K562 (cell line): ENCODE results near the gene ZNF239. TPM values are rescaled to one million over a fixed set of nuclear protein-coding genes. Genes with fewer than 3 reads are reported as not detected.
A peak's percentile ranks its signal among the peaks of the same experiment; 100 is the strongest.

Experiments used
- ATF4 ChIP-seq: fragments of 450-650 bp; formaldehyde crosslinking; IDR thresholded peaks from 2 replicates; pipeline ENCODE4 v1.4.0; 2022; ENCODE audit warnings: mild to moderate bottlenecking, moderate library complexity
- EGR1 ChIP-seq: fragments of 450-650 bp; conservative IDR thresholded peaks from 2 replicates; pipeline ENCODE4 v1.6.1; 2017; ENCODE audit warnings: mild to moderate bottlenecking
- EP300 ChIP-seq: IDR thresholded peaks from 2 replicates; pipeline ENCODE4 v1.6.1; 2012; ENCODE audit warnings: low read length, improper control_type of control experiment
- MED1 ChIP-seq: sonication (generic); formaldehyde crosslinking; IDR thresholded peaks from 2 replicates; pipeline ENCODE4 v1.8.1; 2023; ENCODE audit warnings: missing genetic modification reagents, borderline replicate concordance
- NFIC ChIP-seq: fragments of 450-650 bp; IDR thresholded peaks from 2 replicates; pipeline ENCODE4 v1.6.1; 2017; ENCODE audit warnings: mild to moderate bottlenecking, inconsistent platforms
- NR4A1 ChIP-seq, 2 experiments: fragments of 250-450 bp in 1 of 2; fragments of 450-650 bp in 1 of 2; sonication (Bioruptor Pico) in 1 of 2; IDR thresholded peaks; 2 replicates each; pipeline versions ENCODE4 v1.4.0 to v1.6.1; 2016 to 2020; ENCODE audit warnings: mild to moderate bottlenecking in 2 of 2, missing compliant biosample characterization in 1 of 2, missing genetic modification characterization in 1 of 2, moderate library complexity in 1 of 2
- POLR3G ChIP-seq: IDR thresholded peaks from 2 replicates; pipeline ENCODE4 v1.6.1; 2011; ENCODE audit not compliant: insufficient read length, insufficient replicate concordance; ENCODE audit errors: extremely low read depth
- SMAD3 ChIP-seq: fragments of 450-650 bp; formaldehyde crosslinking; conservative IDR thresholded peaks from 2 replicates; pipeline ENCODE4 v1.4.0; 2020; ENCODE audit warnings: mild to moderate bottlenecking
- TCF7L2 ChIP-seq: fragments of 150-350 bp; IDR thresholded peaks from 2 replicates; pipeline ENCODE4 v1.6.1; 2016; ENCODE audit warnings: low read depth, mild to moderate bottlenecking, low read length, moderate library complexity
- ZBED1 ChIP-seq: IDR thresholded peaks from 2 replicates; pipeline ENCODE4 v1.6.1; 2014
- ZBTB43 ChIP-seq: sonication (generic); formaldehyde crosslinking; IDR thresholded peaks from 2 replicates; pipeline ENCODE4 v1.8.0; 2023; ENCODE audit warnings: mild to moderate bottlenecking, missing genetic modification reagents
- ZNF699 ChIP-seq: fragments of 250-450 bp; sonication (Bioruptor Pico); IDR thresholded peaks from 2 replicates; pipeline ENCODE4 v1.8.0; 2021; ENCODE audit warnings: mild to moderate bottlenecking, moderate library complexity; ENCODE audit not compliant: insufficient replicate concordance
- ZNF76 ChIP-seq: fragments of 250-450 bp; sonication (Bioruptor Pico); IDR thresholded peaks from 2 replicates; pipeline ENCODE4 v1.4.0; 2020; ENCODE audit warnings: mild to moderate bottlenecking, moderate library complexity, borderline replicate concordance
- ZZZ3 ChIP-seq: fragments of 450-650 bp; IDR thresholded peaks from 2 replicates; pipeline ENCODE4 v1.6.1; 2016; ENCODE audit warnings: antibody characterized with exemption, mild to moderate bottlenecking, moderate library complexity
- polyA plus RNA-seq, 8 experiments: library from polyadenylated mRNA; depleted of rRNA in 4 of 8; stranded (reverse) in 5 of 8; unstranded in 3 of 8; fragments of >200 nt; fragmentation: Nextera tagmentation in 2 of 8; fragmentation: Illumina TruSeq in 1 of 8; extraction: Ambion mirVana in 2 of 8; extraction: Trizol in 1 of 8; gene quantifications; 2 replicates each; pipeline versions ENCODE4 v1.2.1 to v1.2.3, GENCODE V29; 2011 to 2014; ENCODE audit warnings: inconsistent platforms in 1 of 8, missing spikeins in 1 of 8
- total RNA-seq, 7 experiments: library from RNA; depleted of rRNA in 6 of 7; stranded (reverse); fragments of >200 nt in 6 of 7; fragmentation: Illumina TruSeq in 2 of 7; extraction: Trizol in 2 of 7; gene quantifications; 2 replicates each; pipeline versions ENCODE4 v1.2.1 to v1.2.3, GENCODE V29; 2011 to 2021; ENCODE audit warnings: low replicate concordance in 1 of 7
- TF ChIP-seq, protein P1 (sequence below): sonication (generic); formaldehyde crosslinking; IDR thresholded peaks from 2 replicates; pipeline ENCODE4 v1.8.0; 2022; ENCODE audit warnings: missing genetic modification reagents, mild to moderate bottlenecking, borderline replicate concordance
- TF ChIP-seq, protein P2 (sequence below): fragments of 250-450 bp; sonication (Bioruptor Pico); IDR thresholded peaks from 2 replicates; pipeline ENCODE4 v1.4.0; 2020; ENCODE audit warnings: mild to moderate bottlenecking, moderate library complexity
- TF ChIP-seq, protein P3 (sequence below): fragments of 250-450 bp; sonication (Bioruptor Pico); IDR thresholded peaks from 2 replicates; pipeline ENCODE4 v1.8.0; 2022; ENCODE audit warnings: inconsistent platforms, mild to moderate bottlenecking, moderate library complexity, borderline replicate concordance
- TF ChIP-seq, protein P4 (sequence below): sonication (generic); formaldehyde crosslinking; IDR thresholded peaks from 2 replicates; pipeline ENCODE4 v1.8.0; 2022; ENCODE audit warnings: mild to moderate bottlenecking, missing genetic modification reagents

ZNF239 gene
- total and polyA plus RNA-seq, 9 of the 15 experiments (the other 6 are each of a cell fraction or from before 2014, with no cell fraction given), result 13.7 to 26.7 (median 23.4) TPM

GRCh38 chr10:43606323-43607198 is 32.1 kb upstream of the ZNF239 start, which contains the start of gene ZNF485 (continued):
- TF ChIP-seq, protein P1, sequence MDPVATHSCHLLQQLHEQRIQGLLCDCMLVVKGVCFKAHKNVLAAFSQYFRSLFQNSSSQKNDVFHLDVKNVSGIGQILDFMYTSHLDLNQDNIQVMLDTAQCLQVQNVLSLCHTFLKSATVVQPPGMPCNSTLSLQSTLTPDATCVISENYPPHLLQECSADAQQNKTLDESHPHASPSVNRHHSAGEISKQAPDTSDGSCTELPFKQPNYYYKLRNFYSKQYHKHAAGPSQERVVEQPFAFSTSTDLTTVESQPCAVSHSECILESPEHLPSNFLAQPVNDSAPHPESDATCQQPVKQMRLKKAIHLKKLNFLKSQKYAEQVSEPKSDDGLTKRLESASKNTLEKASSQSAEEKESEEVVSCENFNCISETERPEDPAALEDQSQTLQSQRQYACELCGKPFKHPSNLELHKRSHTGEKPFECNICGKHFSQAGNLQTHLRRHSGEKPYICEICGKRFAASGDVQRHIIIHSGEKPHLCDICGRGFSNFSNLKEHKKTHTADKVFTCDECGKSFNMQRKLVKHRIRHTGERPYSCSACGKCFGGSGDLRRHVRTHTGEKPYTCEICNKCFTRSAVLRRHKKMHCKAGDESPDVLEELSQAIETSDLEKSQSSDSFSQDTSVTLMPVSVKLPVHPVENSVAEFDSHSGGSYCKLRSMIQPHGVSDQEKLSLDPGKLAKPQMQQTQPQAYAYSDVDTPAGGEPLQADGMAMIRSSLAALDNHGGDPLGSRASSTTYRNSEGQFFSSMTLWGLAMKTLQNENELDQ, result no peak
- no peak for TF ChIP-seq TCF7L2
- TF ChIP-seq NR4A1 (CRISPR knock-in tag; IDR thresholded peaks at IDR 0.05), result 0 out of 2 replicates have a peak, but pooled peaks have one; percentile 3
- no peak for TF ChIP-seq NR4A1 (tag; IDR thresholded peaks at IDR 0.05)
- TF ChIP-seq MED1 (CRISPR knock-in tag), result no peak
- TF ChIP-seq SMAD3 (CRISPR knock-in tag), result no peak
- TF ChIP-seq ZBTB43, result no peak
- TF ChIP-seq ZZZ3, result no peak
- TF ChIP-seq EGR1, result no peak
- no peak for TF ChIP-seq ZNF699 (CRISPR knock-in tag)
- no peak for TF ChIP-seq ZNF76 (CRISPR knock-in tag)
- no peak for TF ChIP-seq EP300
- TF ChIP-seq ZBED1, result 0 out of 2 replicates have a peak, but pooled peaks have one; percentile 25
- peak; percentile 82 for TF ChIP-seq NFIC
- TF ChIP-seq, protein P2, sequence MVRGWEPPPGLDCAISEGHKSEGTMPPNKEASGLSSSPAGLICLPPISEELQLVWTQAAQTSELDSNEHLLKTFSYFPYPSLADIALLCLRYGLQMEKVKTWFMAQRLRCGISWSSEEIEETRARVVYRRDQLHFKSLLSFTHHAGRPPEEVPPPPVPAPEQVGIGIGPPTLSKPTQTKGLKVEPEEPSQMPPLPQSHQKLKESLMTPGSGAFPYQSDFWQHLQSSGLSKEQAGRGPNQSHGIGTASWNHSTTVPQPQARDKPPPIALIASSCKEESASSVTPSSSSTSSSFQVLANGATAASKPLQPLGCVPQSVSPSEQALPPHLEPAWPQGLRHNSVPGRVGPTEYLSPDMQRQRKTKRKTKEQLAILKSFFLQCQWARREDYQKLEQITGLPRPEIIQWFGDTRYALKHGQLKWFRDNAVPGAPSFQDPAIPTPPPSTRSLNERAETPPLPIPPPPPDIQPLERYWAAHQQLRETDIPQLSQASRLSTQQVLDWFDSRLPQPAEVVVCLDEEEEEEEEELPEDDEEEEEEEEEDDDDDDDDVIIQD (CRISPR knock-in tag), result no peak
- TF ChIP-seq, protein P3, sequence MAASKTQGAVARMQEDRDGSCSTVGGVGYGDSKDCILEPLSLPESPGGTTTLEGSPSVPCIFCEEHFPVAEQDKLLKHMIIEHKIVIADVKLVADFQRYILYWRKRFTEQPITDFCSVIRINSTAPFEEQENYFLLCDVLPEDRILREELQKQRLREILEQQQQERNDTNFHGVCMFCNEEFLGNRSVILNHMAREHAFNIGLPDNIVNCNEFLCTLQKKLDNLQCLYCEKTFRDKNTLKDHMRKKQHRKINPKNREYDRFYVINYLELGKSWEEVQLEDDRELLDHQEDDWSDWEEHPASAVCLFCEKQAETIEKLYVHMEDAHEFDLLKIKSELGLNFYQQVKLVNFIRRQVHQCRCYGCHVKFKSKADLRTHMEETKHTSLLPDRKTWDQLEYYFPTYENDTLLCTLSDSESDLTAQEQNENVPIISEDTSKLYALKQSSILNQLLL (CRISPR knock-in tag), result no peak
- TF ChIP-seq POLR3G, result no peak
- TF ChIP-seq ATF4 (CRISPR knock-in tag), result no peak
- TF ChIP-seq, protein P4, sequence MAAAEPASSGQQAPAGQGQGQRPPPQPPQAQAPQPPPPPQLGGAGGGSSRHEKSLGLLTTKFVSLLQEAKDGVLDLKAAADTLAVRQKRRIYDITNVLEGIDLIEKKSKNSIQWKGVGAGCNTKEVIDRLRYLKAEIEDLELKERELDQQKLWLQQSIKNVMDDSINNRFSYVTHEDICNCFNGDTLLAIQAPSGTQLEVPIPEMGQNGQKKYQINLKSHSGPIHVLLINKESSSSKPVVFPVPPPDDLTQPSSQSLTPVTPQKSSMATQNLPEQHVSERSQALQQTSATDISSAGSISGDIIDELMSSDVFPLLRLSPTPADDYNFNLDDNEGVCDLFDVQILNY (CRISPR knock-in tag), result no peak
